Measurements from ENCODE around the gene TAAR2. TPM values are rescaled to one million over a fixed set of nuclear protein-coding genes. Genes with fewer than 3 reads are reported as not detected.
"Not testable (repeated sequence)": the region's sequence is repeated elsewhere in the genome, so short reads cannot be mapped to it uniquely, and the experiment has no call there.

TAAR2 gene
- total and polyA plus RNA-seq, 4 donors, result not detected

DNA sequence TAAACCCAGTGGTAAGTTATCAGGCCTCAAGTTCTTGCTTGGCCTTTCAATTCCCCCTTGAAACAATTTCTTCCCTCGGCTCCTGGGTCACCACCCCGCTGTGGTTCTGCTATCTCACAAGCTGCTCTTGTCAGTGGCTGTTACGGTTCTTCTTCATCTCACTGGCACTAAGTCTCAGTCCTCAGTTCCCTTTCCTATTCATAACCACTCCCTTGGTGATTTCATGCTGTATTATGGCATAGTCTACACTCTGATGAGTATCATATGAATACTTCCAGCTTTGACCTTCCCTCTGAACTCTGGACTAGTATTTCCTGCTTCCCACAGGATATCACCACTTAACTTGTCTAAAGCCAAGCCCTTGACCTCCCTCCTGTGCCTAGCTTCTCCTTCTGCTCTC is 27.0 kb upstream of the TAAR2 start:
- 80% methylated on average over 1 of the region's 3 CpGs for WGBS (ENCODE audit: insufficient coverage)
- DNase-seq (ENCODE audit: low read depth in 4 of 6, low spot score in 6 of 6), result no peak
- H3K27ac ChIP-seq (ENCODE audit: low read depth, low read length), result no peak overlapping the region
- H3K36me3 ChIP-seq (ENCODE audit: control insufficient read depth, insufficient read depth, low read length), result no peaks in the 10 kb centered on the region
- no peaks in the 10 kb centered on the region for H3K27me3 ChIP-seq (ENCODE audit: control insufficient read depth, insufficient read depth, low read length)
- no peaks in the 10 kb centered on the region for H3K4me1 ChIP-seq (ENCODE audit: control insufficient read depth, insufficient read depth, low read length)
- no peak overlapping the region for H3K4me3 ChIP-seq (ENCODE audit: low read depth, low read length)
- H3K9me3 ChIP-seq (ENCODE audit: control insufficient read depth, insufficient read depth, low read length), result no peaks in the 10 kb centered on the region

GRCh38 chr6:132650429-132650828 is 26.4 kb upstream of the TAAR2 start:
- H3K27ac ChIP-seq (ENCODE audit: low read depth, low read length), result no peak overlapping the region
- no peaks in the 10 kb centered on the region for H3K36me3 ChIP-seq (ENCODE audit: control insufficient read depth, insufficient read depth, low read length)
- H3K4me3 ChIP-seq (ENCODE audit: low read depth, low read length), result no peak overlapping the region
- no peaks in the 10 kb centered on the region for H3K4me1 ChIP-seq (ENCODE audit: control insufficient read depth, insufficient read depth, low read length)
- H3K9me3 ChIP-seq (ENCODE audit: control insufficient read depth, insufficient read depth, low read length), result no peaks in the 10 kb centered on the region
- no peak for DNase-seq (ENCODE audit: low read depth in 4 of 6, low spot score in 6 of 6)
- no peaks in the 10 kb centered on the region for H3K27me3 ChIP-seq (ENCODE audit: control insufficient read depth, insufficient read depth, low read length)
- WGBS (ENCODE audit: insufficient coverage), result 63% methylated on average over 1 of the region's 1 CpG

DNA sequence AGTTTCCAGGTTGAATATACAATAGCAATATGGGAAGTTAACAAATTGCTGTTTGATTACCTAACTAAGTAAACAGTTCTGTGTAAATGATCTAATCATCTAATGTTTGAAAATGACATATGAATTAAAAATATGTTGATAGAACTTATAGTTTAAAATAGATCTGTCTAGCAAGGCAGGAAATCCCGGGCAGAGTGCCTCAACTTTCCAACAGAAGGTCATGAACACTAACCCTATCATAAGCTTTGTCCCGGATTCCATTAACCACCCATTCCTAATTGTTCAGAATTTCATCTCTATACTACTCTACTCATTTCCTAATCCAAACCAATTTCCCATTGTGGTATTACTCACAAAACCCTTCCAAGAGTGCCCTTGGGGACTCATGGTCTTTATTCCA is 24.8 kb upstream of the TAAR2 start:
- no peaks in the 10 kb centered on the region for H3K36me3 ChIP-seq (ENCODE audit: control insufficient read depth, insufficient read depth, low read length)
- no peaks in the 10 kb centered on the region for H3K9me3 ChIP-seq (ENCODE audit: control insufficient read depth, insufficient read depth, low read length)
- 100% methylated on average over 1 of the region's 2 CpGs for WGBS (ENCODE audit: insufficient coverage)
- no peak overlapping the region for H3K27ac ChIP-seq (ENCODE audit: low read depth, low read length)
- no peaks in the 10 kb centered on the region for H3K27me3 ChIP-seq (ENCODE audit: control insufficient read depth, insufficient read depth, low read length)
- no peak for DNase-seq (ENCODE audit: low read depth in 4 of 6, low spot score in 6 of 6)
- no peaks in the 10 kb centered on the region for H3K4me1 ChIP-seq (ENCODE audit: control insufficient read depth, insufficient read depth, low read length)
- H3K4me3 ChIP-seq (ENCODE audit: low read depth, low read length), result no peak overlapping the region

DNA sequence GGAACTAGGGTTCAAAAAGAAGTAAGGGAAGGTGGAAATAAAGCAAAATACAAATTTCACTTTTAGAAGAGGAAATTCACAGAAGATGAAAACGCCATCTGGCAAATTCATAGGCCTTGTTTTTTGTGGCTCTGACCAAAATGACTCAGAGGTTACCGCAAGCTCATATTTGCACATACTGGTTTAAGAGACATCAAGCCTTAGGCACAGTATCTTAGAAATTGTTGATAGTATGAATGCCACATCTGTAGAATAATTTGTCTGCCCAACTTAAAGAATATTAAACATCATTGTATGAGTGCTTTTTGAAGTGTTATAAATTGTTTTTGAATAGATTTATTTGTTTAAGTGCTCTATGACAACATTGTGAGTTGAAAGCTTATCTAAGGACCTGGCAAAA is 24.3 kb upstream of the TAAR2 start:
- Histone ChIP-seq H3K9me3 (ENCODE audit: control insufficient read depth, insufficient read depth, low read length) (no peaks in the 10 kb centered on the region), H3K36me3 (ENCODE audit: control insufficient read depth, insufficient read depth, low read length) (no peaks in the 10 kb centered on the region), H3K27ac (ENCODE audit: low read depth, low read length) (no peak overlapping the region), H3K27me3 (ENCODE audit: control insufficient read depth, insufficient read depth, low read length) (no peaks in the 10 kb centered on the region), H3K4me3 (ENCODE audit: low read depth, low read length) (no peak overlapping the region), H3K4me1 (ENCODE audit: control insufficient read depth, insufficient read depth, low read length) (no peaks in the 10 kb centered on the region)
- no peak for DNase-seq (ENCODE audit: low read depth in 4 of 6, low spot score in 6 of 6)
- WGBS (ENCODE audit: insufficient coverage), result no CpG with 5 or more reads among the region's 2 CpGs

DNA sequence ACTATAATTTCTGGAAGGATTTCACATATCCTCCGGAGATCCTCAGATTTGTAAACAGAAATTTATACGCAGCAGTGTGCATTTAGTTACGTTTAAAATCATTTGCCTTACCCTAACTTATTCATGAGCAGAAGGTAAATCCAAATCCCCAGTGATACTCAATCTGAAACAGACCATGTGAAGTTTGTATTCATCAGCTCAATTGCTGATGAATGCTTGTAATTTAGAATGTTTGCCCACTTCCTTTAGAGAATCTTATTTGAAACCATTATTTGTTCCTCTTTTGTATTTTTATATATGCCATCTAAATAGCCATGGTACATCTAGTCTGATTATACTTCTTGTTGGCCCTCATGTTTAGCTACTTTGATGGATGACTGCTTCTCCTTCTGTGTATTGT is 19.5 kb upstream of the TAAR2 start:
- no CpG with 5 or more reads among the region's 3 CpGs for WGBS (ENCODE audit: insufficient coverage)

GRCh38 chr6:132637135-132637534 is 13.1 kb upstream of the TAAR2 start:
- H3K9me3 ChIP-seq (ENCODE audit: control insufficient read depth, insufficient read depth, low read length); H3K27me3 ChIP-seq (ENCODE audit: control insufficient read depth, insufficient read depth, low read length); H3K27ac ChIP-seq (ENCODE audit: low read depth, low read length); H3K4me3 ChIP-seq (ENCODE audit: low read depth, low read length); H3K36me3 ChIP-seq (ENCODE audit: control insufficient read depth, insufficient read depth, low read length); DNase-seq (ENCODE audit: low read depth in 4 of 6, low spot score in 6 of 6); H3K4me1 ChIP-seq (ENCODE audit: control insufficient read depth, insufficient read depth, low read length): not testable (repeated sequence)
- no CpG with 5 or more reads among the region's 1 CpG for WGBS (ENCODE audit: insufficient coverage)

More for the DNA sequence above, 19.5 kb upstream of the TAAR2 start:
- Histone ChIP-seq H3K36me3 (ENCODE audit: control insufficient read depth, insufficient read depth, low read length) (no peaks in the 10 kb centered on the region), H3K4me1 (ENCODE audit: control insufficient read depth, insufficient read depth, low read length) (no peaks in the 10 kb centered on the region), H3K4me3 (ENCODE audit: low read depth, low read length) (no peak overlapping the region), H3K27me3 (ENCODE audit: control insufficient read depth, insufficient read depth, low read length) (no peaks in the 10 kb centered on the region), H3K27ac (ENCODE audit: low read depth, low read length) (no peak overlapping the region), H3K9me3 (ENCODE audit: control insufficient read depth, insufficient read depth, low read length) (no peaks in the 10 kb centered on the region)
- DNase-seq (ENCODE audit: low read depth in 4 of 6, low spot score in 6 of 6), result no peak

DNA sequence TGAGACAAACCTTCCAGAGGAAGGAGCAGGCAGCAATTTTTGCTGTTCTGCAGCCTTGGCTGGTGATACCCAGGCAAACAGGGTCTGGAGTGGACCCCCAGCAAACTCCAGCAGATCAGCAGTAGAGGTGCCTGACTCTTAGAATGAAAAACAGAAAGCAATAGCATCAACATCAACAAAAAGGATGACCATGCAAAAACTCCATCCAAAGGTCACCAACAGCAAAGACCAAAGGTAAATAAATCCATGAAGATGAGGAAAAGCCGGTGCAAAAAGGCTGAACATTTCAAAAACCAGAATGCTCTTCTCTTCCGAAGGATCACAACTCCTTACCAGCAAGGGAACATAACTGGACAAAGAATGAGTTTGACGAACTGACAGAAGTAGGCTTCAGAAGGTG is 11.8 kb upstream of the TAAR2 start:
- DNase-seq (ENCODE audit: low read depth in 4 of 6, low spot score in 6 of 6); H3K36me3 ChIP-seq (ENCODE audit: control insufficient read depth, insufficient read depth, low read length); H3K27ac ChIP-seq (ENCODE audit: low read depth, low read length); H3K27me3 ChIP-seq (ENCODE audit: control insufficient read depth, insufficient read depth, low read length); H3K4me1 ChIP-seq (ENCODE audit: control insufficient read depth, insufficient read depth, low read length); H3K9me3 ChIP-seq (ENCODE audit: control insufficient read depth, insufficient read depth, low read length); H3K4me3 ChIP-seq (ENCODE audit: low read depth, low read length): not testable (repeated sequence)
- no CpG with 5 or more reads among the region's 3 CpGs for WGBS (ENCODE audit: insufficient coverage)

DNA sequence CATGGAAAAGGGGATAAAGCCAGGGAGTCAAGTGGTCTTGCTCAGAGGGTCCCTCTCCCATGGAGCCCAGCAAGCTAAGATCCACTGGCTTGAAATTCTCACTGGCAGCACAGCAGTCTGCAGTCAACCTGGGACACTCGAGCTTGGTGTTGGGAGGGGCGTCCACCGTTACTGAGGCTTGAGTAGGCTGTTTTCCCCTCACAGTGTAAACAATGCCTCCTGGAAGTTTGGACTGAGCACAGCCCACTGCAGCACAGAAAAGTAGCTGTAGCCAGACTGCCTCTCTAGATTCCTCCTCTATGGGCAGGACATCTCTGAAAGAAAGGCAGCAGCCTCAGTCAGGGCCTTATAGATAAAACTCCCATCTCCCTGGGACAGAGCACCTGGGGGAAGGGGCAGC is 11.2 kb upstream of the TAAR2 start:
- H3K36me3 ChIP-seq (ENCODE audit: control insufficient read depth, insufficient read depth, low read length); DNase-seq (ENCODE audit: low read depth in 4 of 6, low spot score in 6 of 6): not testable (repeated sequence)
- WGBS (ENCODE audit: insufficient coverage), result 32% methylated on average over 3 of the region's 3 CpGs

GRCh38 chr6:132634796-132635195 is 10.7 kb upstream of the TAAR2 start:
- Histone ChIP-seq H3K4me3 (ENCODE audit: low read depth, low read length) (no peak overlapping the region), H3K9me3 (ENCODE audit: control insufficient read depth, insufficient read depth, low read length) (no peaks in the 10 kb centered on the region), H3K27ac (ENCODE audit: low read depth, low read length) (no peak overlapping the region), H3K27me3 (ENCODE audit: control insufficient read depth, insufficient read depth, low read length) (no peaks in the 10 kb centered on the region), H3K36me3 (ENCODE audit: control insufficient read depth, insufficient read depth, low read length) (no peaks in the 10 kb centered on the region), H3K4me1 (ENCODE audit: control insufficient read depth, insufficient read depth, low read length) (no peaks in the 10 kb centered on the region)
- no peak for DNase-seq (ENCODE audit: low read depth in 4 of 6, low spot score in 6 of 6)
- WGBS (ENCODE audit: insufficient coverage), result 92% methylated on average over 2 of the region's 4 CpGs

More for the DNA sequence above, 11.2 kb upstream of the TAAR2 start:
- not testable (repeated sequence) for H3K27me3 ChIP-seq (ENCODE audit: control insufficient read depth, insufficient read depth, low read length); H3K27ac ChIP-seq (ENCODE audit: low read depth, low read length); H3K4me1 ChIP-seq (ENCODE audit: control insufficient read depth, insufficient read depth, low read length); H3K9me3 ChIP-seq (ENCODE audit: control insufficient read depth, insufficient read depth, low read length); H3K4me3 ChIP-seq (ENCODE audit: low read depth, low read length)

DNA sequence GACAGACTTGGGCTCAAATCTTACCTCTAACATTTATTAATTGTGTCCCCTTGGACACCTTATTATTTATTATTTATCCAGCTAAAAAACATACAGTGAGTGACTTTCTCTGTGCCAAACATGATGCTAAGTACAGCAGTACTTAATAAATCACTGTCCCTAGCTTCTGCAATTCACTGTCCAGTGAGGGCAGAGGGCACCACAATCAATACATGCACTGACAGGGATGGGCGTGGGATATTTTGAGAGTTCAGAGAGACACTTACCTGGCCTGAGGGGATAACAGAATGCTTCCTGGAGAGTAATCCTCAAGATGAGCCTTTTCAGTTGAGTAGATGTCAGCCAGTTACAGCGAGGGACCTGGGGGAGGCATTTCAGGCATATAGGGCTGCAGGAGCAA is 9.3 kb upstream of the TAAR2 start:
- H3K9me3 ChIP-seq (ENCODE audit: control insufficient read depth, insufficient read depth, low read length), result no peaks in the 10 kb centered on the region
- no peaks in the 10 kb centered on the region for H3K4me1 ChIP-seq (ENCODE audit: control insufficient read depth, insufficient read depth, low read length)
- no peak for DNase-seq (ENCODE audit: low read depth in 4 of 6, low spot score in 6 of 6)
- no peak overlapping the region for H3K4me3 ChIP-seq (ENCODE audit: low read depth, low read length)
- H3K27ac ChIP-seq (ENCODE audit: low read depth, low read length), result no peak overlapping the region
- 91% methylated on average over 2 of the region's 2 CpGs for WGBS (ENCODE audit: insufficient coverage)
- no peaks in the 10 kb centered on the region for H3K27me3 ChIP-seq (ENCODE audit: control insufficient read depth, insufficient read depth, low read length)
- H3K36me3 ChIP-seq (ENCODE audit: control insufficient read depth, insufficient read depth, low read length), result no peaks in the 10 kb centered on the region
